DND-41 (cell line): ENCODE measurements around the gene SAMD5.

ENCODE experiments used
- EZH2 ChIP-seq: IDR thresholded peaks from 3 replicates; pipeline ENCODE4 v1.6.1; 2012; ENCODE audit warnings: borderline replicate concordance, low read depth, mild to moderate bottlenecking, moderate library complexity, low read length, inconsistent platforms; ENCODE audit not compliant: severe bottlenecking
- TF ChIP-seq, protein P1 (sequence below): IDR thresholded peaks from 2 replicates; pipeline ENCODE4 v1.5.1; 2012; ENCODE audit warnings: borderline replicate concordance, low read length, moderate library complexity, mild to moderate bottlenecking; ENCODE audit not compliant: poor library complexity, severe bottlenecking; ENCODE audit errors: extremely low read depth

DNA sequence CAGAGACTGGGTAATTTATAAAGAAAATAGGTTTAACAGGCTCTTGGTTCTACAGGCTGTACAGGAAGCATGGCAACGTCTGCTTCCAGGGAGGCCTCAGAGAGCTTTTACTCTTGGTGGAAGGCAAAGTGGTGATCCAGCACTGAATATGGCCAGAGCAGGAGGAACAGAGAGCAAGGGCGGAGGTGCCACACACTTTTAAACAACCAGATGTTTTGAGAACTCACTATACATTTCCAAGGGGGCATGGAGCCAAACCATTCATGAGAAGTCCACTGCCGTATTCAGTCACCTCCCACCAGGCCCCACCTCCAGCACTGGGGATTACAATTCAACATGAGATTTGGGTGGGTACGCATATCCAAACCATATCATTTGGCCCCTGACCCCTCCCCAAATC, 18.7 kb downstream of the SAMD5 start:
- TF ChIP-seq EZH2: no peak
- TF ChIP-seq, protein P1, sequence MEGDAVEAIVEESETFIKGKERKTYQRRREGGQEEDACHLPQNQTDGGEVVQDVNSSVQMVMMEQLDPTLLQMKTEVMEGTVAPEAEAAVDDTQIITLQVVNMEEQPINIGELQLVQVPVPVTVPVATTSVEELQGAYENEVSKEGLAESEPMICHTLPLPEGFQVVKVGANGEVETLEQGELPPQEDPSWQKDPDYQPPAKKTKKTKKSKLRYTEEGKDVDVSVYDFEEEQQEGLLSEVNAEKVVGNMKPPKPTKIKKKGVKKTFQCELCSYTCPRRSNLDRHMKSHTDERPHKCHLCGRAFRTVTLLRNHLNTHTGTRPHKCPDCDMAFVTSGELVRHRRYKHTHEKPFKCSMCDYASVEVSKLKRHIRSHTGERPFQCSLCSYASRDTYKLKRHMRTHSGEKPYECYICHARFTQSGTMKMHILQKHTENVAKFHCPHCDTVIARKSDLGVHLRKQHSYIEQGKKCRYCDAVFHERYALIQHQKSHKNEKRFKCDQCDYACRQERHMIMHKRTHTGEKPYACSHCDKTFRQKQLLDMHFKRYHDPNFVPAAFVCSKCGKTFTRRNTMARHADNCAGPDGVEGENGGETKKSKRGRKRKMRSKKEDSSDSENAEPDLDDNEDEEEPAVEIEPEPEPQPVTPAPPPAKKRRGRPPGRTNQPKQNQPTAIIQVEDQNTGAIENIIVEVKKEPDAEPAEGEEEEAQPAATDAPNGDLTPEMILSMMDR: no peak
